ENCODE measurements around the gene KLF13.

The KLF13 gene

DNA sequence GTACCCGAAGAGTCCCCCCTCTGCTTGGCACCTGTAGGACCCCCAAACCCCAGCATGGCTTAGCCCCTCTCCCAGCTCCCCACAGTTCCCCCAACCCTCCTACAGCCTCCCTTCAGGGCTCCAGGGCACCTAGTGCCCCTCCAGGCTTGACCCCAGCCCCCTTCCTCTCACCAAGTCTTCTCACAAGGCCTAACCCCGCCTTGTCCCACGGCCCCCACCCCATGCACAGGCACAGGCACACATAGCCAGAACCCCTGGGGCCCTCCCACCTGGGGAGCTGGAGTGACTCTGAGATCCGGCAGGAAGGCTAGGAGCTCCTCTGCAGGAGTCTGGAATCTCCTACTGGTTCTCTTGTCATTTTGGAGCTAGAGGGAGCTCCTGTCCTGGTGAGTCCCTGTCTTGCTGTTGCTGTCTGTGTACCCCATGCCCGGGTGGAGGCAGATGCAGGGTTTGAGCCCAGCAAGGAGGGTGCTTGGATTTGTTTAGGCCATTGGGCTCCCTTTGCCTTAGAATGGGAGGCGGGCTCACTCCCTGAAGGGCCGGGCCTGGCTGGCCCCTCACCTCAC lies 39.6 kb downstream of the KLF13 start:
- DNase-seq, result no peak

DNA sequence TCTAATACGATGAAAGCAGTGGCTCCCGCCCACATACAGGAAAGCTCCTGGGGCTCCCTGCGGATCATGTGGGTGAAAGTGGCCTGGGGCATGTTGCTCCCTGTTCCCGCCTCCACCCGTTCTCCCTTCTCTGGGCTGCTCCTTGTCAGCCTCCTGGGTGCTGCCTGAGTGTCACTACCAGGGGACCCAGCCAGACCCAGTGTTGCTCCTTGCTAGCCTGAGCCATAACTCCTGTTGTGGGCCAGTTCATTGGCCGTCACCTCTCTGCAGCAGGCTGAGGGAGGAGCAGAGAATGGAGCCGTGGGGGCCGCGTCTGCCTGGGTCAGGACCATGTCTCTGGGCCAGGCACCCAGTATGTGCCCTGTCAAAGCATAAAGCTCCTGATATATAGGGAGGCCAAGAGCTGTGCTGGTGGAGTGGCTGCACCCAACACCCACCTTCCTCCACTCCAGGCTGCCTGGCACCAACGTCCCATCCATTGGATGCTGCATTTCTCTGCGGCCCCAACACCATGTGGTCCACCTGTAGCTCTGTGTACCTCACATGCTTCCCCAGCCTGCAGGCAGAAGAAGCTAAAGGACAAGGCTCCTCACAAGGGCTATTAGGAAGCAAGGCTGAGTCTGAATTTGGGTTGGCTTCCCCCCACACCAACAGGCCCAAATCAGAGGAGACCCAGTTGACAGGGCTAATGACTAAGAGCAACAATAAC lies 40.5 kb downstream of the KLF13 start:
- no peak for DNase-seq

GRCh38 chr15:31367730-31368344 lies 41.2 kb downstream of the KLF13 start:
- no peak for DNase-seq

DNA sequence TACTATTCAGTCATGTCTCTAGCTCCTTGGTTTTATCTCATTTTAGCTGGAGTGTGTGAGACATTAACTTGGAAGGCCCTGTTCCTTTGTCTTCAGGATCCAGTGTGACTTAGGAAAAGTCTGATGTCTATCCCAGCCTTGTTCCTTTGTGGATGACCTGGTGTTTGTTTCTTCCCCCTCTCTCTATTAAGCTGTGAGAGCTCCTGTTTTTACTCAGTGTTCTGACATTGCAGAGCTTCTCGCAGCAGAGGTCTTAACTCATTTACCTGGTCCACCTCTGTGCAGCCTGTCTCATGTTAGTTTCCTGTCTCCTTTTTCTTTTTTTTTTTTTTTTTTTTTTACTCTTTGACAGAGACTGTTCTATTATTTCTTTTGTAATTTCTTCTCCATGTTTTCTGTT lies 43.1 kb downstream of the KLF13 start:
- DNase-seq, result no peak

GRCh38 chr15:31371520-31372240 lies 45.0 kb downstream of the KLF13 start:
- no peak for DNase-seq

DNA sequence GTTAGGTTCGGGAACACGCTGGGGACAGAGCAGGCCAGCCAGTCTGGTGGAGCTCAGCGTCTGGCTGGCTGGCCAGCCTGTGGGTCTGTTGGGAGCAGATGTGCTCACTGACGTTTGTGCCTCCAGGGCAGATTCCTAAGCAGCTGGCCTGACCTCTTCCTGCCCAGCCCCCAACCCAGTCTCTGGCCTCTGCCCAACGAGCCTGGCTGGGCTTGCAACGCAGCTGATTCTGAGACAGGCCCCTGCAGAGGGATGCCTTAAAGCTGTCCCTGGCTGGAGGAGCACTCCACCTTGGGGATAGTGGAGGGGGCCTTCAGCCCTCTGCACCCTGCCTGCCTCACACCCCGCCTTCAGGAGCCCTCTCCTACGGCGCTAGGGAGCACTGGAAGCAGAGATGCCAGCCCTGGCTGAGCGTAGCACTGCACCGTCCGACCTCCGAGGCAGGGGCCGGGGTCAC lies 46.0 kb downstream of the KLF13 start:
- no peak for DNase-seq

DNA sequence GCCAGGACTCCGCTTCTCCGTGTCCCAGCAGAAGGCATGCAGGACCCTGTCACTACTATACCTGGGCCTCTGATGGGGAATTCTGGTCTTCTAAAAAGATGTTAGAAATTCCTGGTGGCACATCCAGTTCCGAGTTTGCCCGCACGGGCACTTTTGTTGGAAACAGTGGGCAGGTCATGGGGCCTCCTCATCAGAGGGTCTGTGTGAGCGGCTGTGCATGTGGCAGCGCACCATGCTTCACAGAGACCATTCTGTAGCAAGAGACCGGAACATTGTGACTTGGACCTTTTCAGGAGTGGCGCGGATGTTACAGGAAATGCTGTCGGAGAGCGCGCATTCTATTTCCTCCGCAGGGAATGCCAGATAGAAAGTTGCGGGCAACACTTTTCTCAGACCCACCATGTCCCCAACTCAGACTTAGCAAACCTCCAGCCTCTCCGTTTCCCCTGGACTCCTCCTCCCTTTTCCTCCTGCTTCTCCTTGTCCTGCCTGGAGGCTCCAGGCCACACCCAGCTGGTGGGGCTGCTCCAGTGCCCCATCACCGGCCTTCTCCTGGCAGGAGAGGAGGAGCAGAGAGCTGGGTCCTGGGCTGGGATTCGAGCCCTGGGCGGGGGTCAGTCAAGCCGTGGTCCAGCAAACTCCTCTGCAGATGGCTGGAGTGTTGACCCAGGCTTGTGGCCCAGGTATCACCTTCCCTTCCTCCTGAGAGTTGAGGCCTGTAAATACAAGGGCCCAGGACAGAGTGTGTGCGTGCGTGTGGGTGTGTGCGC lies 46.6 kb downstream of the KLF13 start:
- no peak for DNase-seq

- no peak for DNase-seq
Measured at GRCh38 chr15:31373970-31374369, 47.3 kb downstream of the KLF13 start.

- no peak for DNase-seq
Measured at GRCh38 chr15:31374489-31374888, 47.9 kb downstream of the KLF13 start.

DNA sequence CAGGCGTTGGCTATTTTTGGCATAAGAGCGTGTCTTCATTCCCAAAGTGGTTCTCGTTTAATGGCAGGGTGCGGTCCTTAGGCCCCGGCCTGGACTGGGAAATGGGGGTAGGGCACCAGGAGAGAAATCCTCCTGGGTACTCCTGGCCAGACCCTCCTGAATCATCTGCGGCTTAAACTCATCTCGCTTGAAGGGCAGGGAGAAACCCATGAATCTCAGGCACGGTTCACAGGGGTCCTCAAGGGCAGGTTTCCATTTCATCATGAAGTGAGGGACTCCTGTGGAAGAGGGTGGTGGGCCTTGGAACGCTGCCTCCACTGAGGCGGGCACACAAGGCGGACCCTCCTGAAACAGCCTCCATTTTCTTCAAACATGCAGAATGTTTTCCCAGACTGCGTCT lies 48.4 kb downstream of the KLF13 start:
- no peak for DNase-seq

- DNase-seq, result no peak
Measured at GRCh38 chr15:31375772-31376171, 49.1 kb downstream of the KLF13 start.

DNA sequence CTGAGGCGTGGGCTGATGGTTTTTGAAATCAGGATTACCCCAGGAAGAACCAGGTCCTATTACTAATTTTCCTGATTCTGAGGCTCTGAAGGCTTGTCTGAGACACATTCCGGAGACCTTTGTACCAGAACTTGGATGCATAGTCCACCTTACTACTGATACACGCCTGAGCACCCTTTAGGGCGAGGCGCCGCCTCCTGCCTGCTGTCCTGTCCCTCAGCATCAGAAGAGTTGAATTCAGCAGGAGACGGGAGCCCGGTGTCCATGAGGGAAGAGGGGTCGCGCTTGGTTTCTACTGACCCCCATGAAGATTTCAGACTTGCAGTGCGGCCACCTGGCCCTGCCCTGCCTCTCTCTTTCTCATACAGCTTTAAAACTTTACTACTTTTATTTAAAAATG lies 49.9 kb downstream of the KLF13 start:
- no peak for DNase-seq

- no peak for DNase-seq
Measured at GRCh38 chr15:31377030-31377429, 50.4 kb downstream of the KLF13 start.

- no peak for DNase-seq
Measured at GRCh38 chr15:31378363-31378903, 51.8 kb downstream of the KLF13 start.

GRCh38 chr15:31379042-31379441 lies 52.4 kb downstream of the KLF13 start:
- DNase-seq, result no peak

DNA sequence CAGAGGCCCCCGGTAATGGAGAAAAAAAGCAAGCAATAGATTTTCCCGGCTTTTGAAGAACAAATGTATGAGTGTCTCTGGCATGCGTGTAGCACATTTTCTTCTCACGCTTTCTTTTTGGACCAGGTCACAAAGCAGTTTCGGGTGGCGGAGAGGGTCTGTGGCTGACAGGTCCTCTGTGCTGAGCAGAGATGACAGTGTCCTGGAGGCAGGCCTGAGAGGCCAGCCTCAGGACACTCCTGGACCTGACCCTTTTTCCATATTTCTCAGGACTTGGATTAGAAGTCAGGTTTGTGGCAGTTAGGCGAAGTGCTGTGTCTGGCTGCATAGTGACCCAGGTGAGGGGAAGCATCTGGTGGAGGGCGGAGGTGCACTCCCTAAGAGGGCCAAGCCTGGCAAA lies 52.9 kb downstream of the KLF13 start:
- DNase-seq, result no peak

GRCh38 chr15:31381801-31382712 lies 55.4 kb downstream of the KLF13 start:
- DNase-seq, result no peak

- DNase-seq, result no peak
Measured at GRCh38 chr15:31382713-31383045, 56.0 kb downstream of the KLF13 start.

- no peak for DNase-seq
Measured at GRCh38 chr15:31383139-31383538, 56.5 kb downstream of the KLF13 start.

DNA sequence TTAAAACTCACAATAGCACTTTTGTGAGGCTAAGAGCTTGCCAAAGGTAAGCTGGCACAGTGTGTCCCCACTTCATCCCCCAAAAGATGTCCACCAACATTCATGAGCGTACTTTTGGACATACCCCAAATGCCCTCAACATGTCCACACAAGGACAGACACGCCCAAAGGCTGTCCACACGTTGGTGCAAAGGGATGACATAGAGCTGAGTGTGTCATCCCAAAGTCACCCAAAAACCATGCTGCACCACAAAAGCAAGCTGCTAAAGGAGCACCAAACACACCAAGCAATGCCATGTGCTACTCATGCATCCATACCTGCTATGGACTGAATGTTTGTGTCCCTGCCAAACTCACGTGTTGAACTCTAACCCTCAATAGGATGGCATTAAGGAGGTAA lies 57.9 kb downstream of the KLF13 start:
- DNase-seq, result no peak

DNA sequence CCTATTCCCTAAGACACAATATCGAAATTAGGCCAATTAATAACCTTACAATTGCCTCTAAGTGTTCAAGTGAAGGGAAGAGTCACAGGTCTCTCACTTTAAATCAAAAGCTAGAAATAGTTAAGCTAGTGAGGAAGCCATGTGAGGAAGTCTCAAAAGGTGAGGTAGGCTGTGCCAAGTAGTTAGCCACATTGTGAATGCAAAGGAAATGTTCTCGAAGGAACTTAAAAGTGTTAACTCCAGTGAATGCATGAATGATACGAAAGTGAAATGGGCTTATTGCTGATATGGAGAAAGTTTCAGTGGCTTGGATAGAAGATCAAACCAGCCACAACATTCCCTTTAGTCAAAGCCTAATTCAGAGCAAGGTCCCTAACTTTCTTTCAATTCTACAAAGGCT lies 59.1 kb downstream of the KLF13 start:
- DNase-seq, result no peak

GRCh38 chr15:31387092-31387478 lies 60.5 kb downstream of the KLF13 start:
- no peak for DNase-seq

Measured in DMS79 (cell line).